ENCODE results near the gene UPB1.
A peak's percentile ranks its signal among the peaks of the same experiment; 100 is the strongest.
"Not testable (repeated sequence)": the region's sequence is repeated elsewhere in the genome, so short reads cannot be mapped to it uniquely, and the experiment has no call there.

The UPB1 gene

GRCh38 chr22:24540470-24540869 lies 45.3 kb downstream of the UPB1 start:
- no peaks in the 10 kb centered on the region for H3K4me1 Mint-ChIP-seq (ENCODE audit: low read depth in 2 of 2)
- peak overlapping the region in 1 of 2 donors; percentile 18 for H3K27ac Mint-ChIP-seq
- no peaks in the 10 kb centered on the region for H3K27me3 Mint-ChIP-seq
- ATAC-seq (replicated peaks) (no peak), DNase-seq (no peak)
- peaks cover 35% of the 10 kb centered on the region for H3K36me3 Mint-ChIP-seq (ENCODE audit: insufficient read depth)
- H3K4me3 Mint-ChIP-seq: no peak overlapping the region
- H3K9me3 Mint-ChIP-seq: no peaks in the 10 kb centered on the region

- DNase-seq (no peak), ATAC-seq (replicated peaks) (no peak)
- H3K4me1 Mint-ChIP-seq (ENCODE audit: low read depth in 2 of 2): no peaks in the 10 kb centered on the region
- H3K27me3 Mint-ChIP-seq: no peaks in the 10 kb centered on the region
- H3K9me3 Mint-ChIP-seq: no peaks in the 10 kb centered on the region
- H3K27ac Mint-ChIP-seq: no peak overlapping the region
- peaks cover 47% of the 10 kb centered on the region for H3K36me3 Mint-ChIP-seq (ENCODE audit: insufficient read depth)
- H3K4me3 Mint-ChIP-seq: no peak overlapping the region
Observed at GRCh38 chr22:24541681-24542515, 46.8 kb downstream of the UPB1 start.

- no peak overlapping the region for H3K4me3 Mint-ChIP-seq
- no peak for ATAC-seq (replicated peaks)
Observed at GRCh38 chr22:24542641-24543040, 47.5 kb downstream of the UPB1 start.

GRCh38 chr22:24543185-24543601 lies 48.1 kb downstream of the UPB1 start:
- peak overlapping the region in 1 of 2 donors; percentile 65 for H3K27ac Mint-ChIP-seq
- peaks cover 59% of the 10 kb centered on the region for H3K36me3 Mint-ChIP-seq (ENCODE audit: insufficient read depth)
- H3K27me3 Mint-ChIP-seq: no peaks in the 10 kb centered on the region
- ATAC-seq (replicated peaks) (no peak), DNase-seq (no peak)
- H3K4me3 Mint-ChIP-seq: no peak overlapping the region
- no peaks in the 10 kb centered on the region for H3K4me1 Mint-ChIP-seq (ENCODE audit: low read depth in 2 of 2)
- H3K9me3 Mint-ChIP-seq: no peaks in the 10 kb centered on the region

More at GRCh38 chr22:24542641-24543040, 47.5 kb downstream of the UPB1 start:
- no peaks in the 10 kb centered on the region for H3K9me3 Mint-ChIP-seq
- peaks cover 53% of the 10 kb centered on the region for H3K36me3 Mint-ChIP-seq (ENCODE audit: insufficient read depth)
- DNase-seq: no peak
- H3K27ac Mint-ChIP-seq: no peak overlapping the region
- no peaks in the 10 kb centered on the region for H3K4me1 Mint-ChIP-seq (ENCODE audit: low read depth in 2 of 2)
- no peaks in the 10 kb centered on the region for H3K27me3 Mint-ChIP-seq

GRCh38 chr22:24543679-24544243 lies 48.6 kb downstream of the UPB1 start:
- peak overlapping the region in 1 of 2 donors; percentile 65 for H3K27ac Mint-ChIP-seq
- H3K27me3 Mint-ChIP-seq: no peaks in the 10 kb centered on the region
- DNase-seq (no peak), ATAC-seq (replicated peaks) (no peak)
- H3K9me3 Mint-ChIP-seq: no peaks in the 10 kb centered on the region
- no peak overlapping the region for H3K4me3 Mint-ChIP-seq
- no peaks in the 10 kb centered on the region for H3K4me1 Mint-ChIP-seq (ENCODE audit: low read depth in 2 of 2)
- peaks cover 62% of the 10 kb centered on the region for H3K36me3 Mint-ChIP-seq (ENCODE audit: insufficient read depth)

- peaks cover 41% of the 10 kb centered on the region for H3K36me3 Mint-ChIP-seq (ENCODE audit: insufficient read depth)
- ATAC-seq (replicated peaks) (no peak), DNase-seq (no peak)
- H3K27me3 Mint-ChIP-seq: no peaks in the 10 kb centered on the region
- peak overlapping the region in 1 of 2 donors; percentile 23 for H3K27ac Mint-ChIP-seq
- no peaks in the 10 kb centered on the region for H3K9me3 Mint-ChIP-seq
- H3K4me3 Mint-ChIP-seq: no peak overlapping the region
- H3K4me1 Mint-ChIP-seq (ENCODE audit: low read depth in 2 of 2): peaks cover 23 to 26% of the 10 kb centered on the region in 2 donors
Observed at GRCh38 chr22:24548812-24549211, 53.7 kb downstream of the UPB1 start.

GRCh38 chr22:24550028-24550901 lies 55.1 kb downstream of the UPB1 start:
- peaks cover 42% of the 10 kb centered on the region for H3K36me3 Mint-ChIP-seq (ENCODE audit: insufficient read depth)
- H3K9me3 Mint-ChIP-seq: no peaks in the 10 kb centered on the region

GRCh38 chr22:24550902-24551435 lies 55.8 kb downstream of the UPB1 start:
- H3K9me3 Mint-ChIP-seq: no peaks in the 10 kb centered on the region
- peaks cover 36 to 39% of the 10 kb centered on the region in 2 donors for H3K4me1 Mint-ChIP-seq (ENCODE audit: low read depth in 2 of 2)
- H3K27me3 Mint-ChIP-seq: no peaks in the 10 kb centered on the region
- no peak for DNase-seq
- no peak overlapping the region for H3K4me3 Mint-ChIP-seq
- peak overlapping the region; percentile 41 to 76 for H3K27ac Mint-ChIP-seq
- ATAC-seq (replicated peaks): no peak
- peaks cover 43% of the 10 kb centered on the region for H3K36me3 Mint-ChIP-seq (ENCODE audit: insufficient read depth)

More at GRCh38 chr22:24550028-24550901, 55.1 kb downstream of the UPB1 start:
- ATAC-seq (replicated peaks) (no peak), DNase-seq (no peak)
- peak overlapping the region; percentile 58 to 76 for H3K27ac Mint-ChIP-seq
- H3K4me3 Mint-ChIP-seq: no peak overlapping the region
- peaks cover 30 to 35% of the 10 kb centered on the region in 2 donors for H3K4me1 Mint-ChIP-seq (ENCODE audit: low read depth in 2 of 2)
- no peaks in the 10 kb centered on the region for H3K27me3 Mint-ChIP-seq

- DNase-seq; H3K9me3 Mint-ChIP-seq; H3K27me3 Mint-ChIP-seq; ATAC-seq (replicated peaks): not testable (repeated sequence)
- H3K4me1 Mint-ChIP-seq (ENCODE audit: low read depth in 2 of 2): peaks cover 49 to 53% of the 10 kb centered on the region in 2 donors
- H3K4me3 Mint-ChIP-seq: peak overlapping the region in 1 of 2 donors; percentile 98
- H3K36me3 Mint-ChIP-seq (ENCODE audit: insufficient read depth): peaks cover 29% of the 10 kb centered on the region
- H3K27ac Mint-ChIP-seq: peak overlapping the region; percentile 73 to 95
Observed at GRCh38 chr22:24552503-24553286, 57.6 kb downstream of the UPB1 start.

GRCh38 chr22:24553597-24554312 lies 58.6 kb downstream of the UPB1 start:
- peaks cover 55 to 62% of the 10 kb centered on the region in 2 donors for H3K4me1 Mint-ChIP-seq (ENCODE audit: low read depth in 2 of 2)
- peaks cover 25% of the 10 kb centered on the region for H3K36me3 Mint-ChIP-seq (ENCODE audit: insufficient read depth)
- H3K27me3 Mint-ChIP-seq: no peaks in the 10 kb centered on the region
- peak overlapping the region; percentile 98 to 99 for H3K4me3 Mint-ChIP-seq
- DNase-seq (no peak), ATAC-seq (replicated peaks) (no peak)
- no peaks in the 10 kb centered on the region for H3K9me3 Mint-ChIP-seq
- H3K27ac Mint-ChIP-seq: peak overlapping the region; percentile 90 to 95

GRCh38 chr22:24554313-24555164 lies 59.4 kb downstream of the UPB1 start, which contains the start of gene GUCD1:
Gene GUCD1 (minus strand): TSS chr22:24555138. CDS start chr22:24554991, 147 bp downstream.
- Mint-ChIP-seq H3K36me3 (ENCODE audit: insufficient read depth) (peaks cover 33% of the 10 kb centered on the region), H3K4me1 (ENCODE audit: low read depth in 2 of 2) (peaks cover 54 to 67% of the 10 kb centered on the region in 2 donors), H3K27ac (peak within 1 kb of the TSS; percentile 95 to 99), H3K9me3 (no peaks in the 10 kb centered on the region), H3K4me3 (peak within 1 kb of the TSS; percentile 98 to 99), H3K27me3 (no peaks in the 10 kb centered on the region)
- ATAC-seq (replicated peaks): no peak
- DNase-seq: peak in 1 of 3 experiments; percentile 15

Measured in effector memory CD8-positive, alpha-beta T cell (primary cell).